ENCODE results near the gene VWA8.

Gene VWA8

GRCh38 chr13:41833831-41834230, 127.1 kb downstream of the VWA8 start:
- TF ChIP-seq ZNF596 (tag by site-specific recombination; IDR thresholded peaks at IDR 0.05) (no peak), ZNF239 (tag by site-specific recombination; IDR thresholded peaks at IDR 0.05) (no peak), ZNF704 (tag by site-specific recombination; IDR thresholded peaks at IDR 0.05) (no peak), ZNF664 (tag by site-specific recombination; IDR thresholded peaks at IDR 0.05) (no peak), ZNF791 (tag by site-specific recombination; IDR thresholded peaks at IDR 0.05) (no peak), ZNF830 (tag by site-specific recombination; IDR thresholded peaks at IDR 0.05; ENCODE audit: low read depth) (no peak)
- Histone ChIP-seq H3K4me1 (ENCODE audit: control insufficient read depth, insufficient read depth, low read length) (no peaks in the 10 kb centered on the region), H3K27ac (ENCODE audit: extremely low read depth, low read depth, low read length) (no peak overlapping the region), H3K9me3 (ENCODE audit: control insufficient read depth, insufficient read depth, low read depth, low read length) (no peaks in the 10 kb centered on the region), H3K36me3 (ENCODE audit: control insufficient read depth in 2 of 2, insufficient read depth in 1 of 2, low read length in 2 of 2) (peaks cover 0 to 7% of the 10 kb centered on the region in 2 experiments; a peak in 2 of 3 replicates), H3K4me3 (ENCODE audit: low read depth, low read length) (no peak overlapping the region)
- ChIA-PET CTCF (interaction anchor here (0.7 kb wide), 1 partner anchor 59 kb away, joined by 4 read pairs; no protein-coding TSS in a partner anchor), POLR2A (no interaction called here)

GRCh38 chr13:41833201-41833600, 127.7 kb downstream of the VWA8 start:
- ChIA-PET POLR2A (no interaction called here), CTCF (no interaction called here)
- no peaks in the 10 kb centered on the region for H3K9me3 ChIP-seq (ENCODE audit: control insufficient read depth, insufficient read depth, low read depth, low read length)
- H3K27ac ChIP-seq (ENCODE audit: extremely low read depth, low read depth, low read length) = no peak overlapping the region
- H3K36me3 ChIP-seq (ENCODE audit: control insufficient read depth in 2 of 2, insufficient read depth in 1 of 2, low read length in 2 of 2) = peaks cover 0 to 7% of the 10 kb centered on the region in 2 experiments; a peak in 2 of 3 replicates
- TF ChIP-seq ZNF776 (tag by site-specific recombination; IDR thresholded peaks at IDR 0.05; ENCODE audit: borderline replicate concordance) = no peak
- no peak for TF ChIP-seq ZSCAN5A (tag by site-specific recombination; IDR thresholded peaks at IDR 0.05)
- TF ChIP-seq CTCF (tag by site-specific recombination; IDR thresholded peaks at IDR 0.05) = no peak
- no peak for TF ChIP-seq INSM2 (tag by site-specific recombination; IDR thresholded peaks at IDR 0.05)
- no peak for TF ChIP-seq ZNF404 (tag by site-specific recombination; IDR thresholded peaks at IDR 0.05)
- no peak for TF ChIP-seq ZNF394 (tag by site-specific recombination; IDR thresholded peaks at IDR 0.05; ENCODE audit: borderline replicate concordance)
- no peaks in the 10 kb centered on the region for H3K4me1 ChIP-seq (ENCODE audit: control insufficient read depth, insufficient read depth, low read length)
- H3K4me3 ChIP-seq (ENCODE audit: low read depth, low read length) = no peak overlapping the region

- Histone ChIP-seq H3K4me3 (ENCODE audit: low read depth, low read length) (no peak overlapping the region), H3K9me3 (ENCODE audit: control insufficient read depth, insufficient read depth, low read depth, low read length) (no peaks in the 10 kb centered on the region), H3K36me3 (ENCODE audit: control insufficient read depth in 2 of 2, insufficient read depth in 1 of 2, low read length in 2 of 2) (peaks cover 0 to 3% of the 10 kb centered on the region in 2 experiments; a peak in 2 of 3 replicates), H3K27ac (ENCODE audit: extremely low read depth, low read depth, low read length) (no peak overlapping the region), H3K4me1 (ENCODE audit: control insufficient read depth, insufficient read depth, low read length) (no peaks in the 10 kb centered on the region)
- CTCF ChIA-PET = interaction anchor here (0.8 kb wide), 1 partner anchor 250 kb away, joined by 3 read pairs; no protein-coding TSS in a partner anchor
- POLR2A ChIA-PET = no interaction called here
- TF ChIP-seq ZNF214 (tag by site-specific recombination; IDR thresholded peaks at IDR 0.05; ENCODE audit: borderline replicate concordance) = no peak
- TF ChIP-seq IKZF3 (tag by site-specific recombination; IDR thresholded peaks at IDR 0.05) = 0 out of 2 replicates have a peak, but pooled peaks have one; percentile 8
- no peak for TF ChIP-seq ZXDB (tag by site-specific recombination; IDR thresholded peaks at IDR 0.05)
- no peak for TF ChIP-seq GLIS1 (tag by site-specific recombination; IDR thresholded peaks at IDR 0.05)
- peak; percentile 91 for TF ChIP-seq PRDM1 (tag by site-specific recombination; IDR thresholded peaks at IDR 0.05)
- TF ChIP-seq ZFP69B (tag by site-specific recombination; IDR thresholded peaks at IDR 0.05) = no peak
- TF ChIP-seq ZNF140 (tag by site-specific recombination; IDR thresholded peaks at IDR 0.05) = no peak
- no peak for TF ChIP-seq PBX3 (CRISPR knock-in tag; IDR thresholded peaks at IDR 0.05)
- no peak for TF ChIP-seq ZNF148 (tag by site-specific recombination; IDR thresholded peaks at IDR 0.05; ENCODE audit: borderline replicate concordance)
These were observed 133.2 kb downstream of the VWA8 start for GRCh38 chr13:41827507-41828213.
